Activated B cell treated with CpG ODN at 0.5 μM for 24 hours (primary cell): ENCODE results near the gene ITSN1. TPM values are rescaled to one million over a fixed set of nuclear protein-coding genes. Genes with fewer than 3 reads are reported as not detected.

Source experiments
- ATAC-seq: fragments of 200-7000 bp; cut with Tn5 transposase; one replicate; pipeline ENCODE4 v1.10.0; 2021; ENCODE audit warnings: low read depth, mild to moderate bottlenecking, moderate library complexity
- CTCF ChIA-PET: fragments of 350-600 bp; sonication (Branson Sonifier 250); formaldehyde crosslinking; loops from one replicate; lab custom pipeline; 2021; ENCODE audit warnings: antibody characterized with exemption; lab: Charles Lee
- POLR2A ChIA-PET: fragments of 350-600 bp; sonication (Branson Sonifier 250); formaldehyde crosslinking; loops from one replicate; lab custom pipeline; 2021; ENCODE audit warnings: antibody characterized with exemption; lab: Charles Lee
- DNase-seq: peaks from one replicate; pipeline ENCODE4 v3.0.0; 2022
- H3K27ac Mint-ChIP-seq: one replicate; pipeline ENCODE4 v1.8.0; 2020; ENCODE audit warnings: mixed read lengths
- H3K27me3 Mint-ChIP-seq: one replicate; pipeline ENCODE4 v1.8.0; 2021; ENCODE audit warnings: mixed read lengths
- H3K36me3 Mint-ChIP-seq: one replicate; pipeline ENCODE4 v1.8.0; 2021; ENCODE audit warnings: low read depth, mixed read lengths
- H3K4me1 Mint-ChIP-seq: one replicate; pipeline ENCODE4 v1.8.0; 2021; ENCODE audit warnings: mixed read lengths
- H3K4me3 Mint-ChIP-seq: one replicate; pipeline ENCODE4 v1.8.0; 2020; ENCODE audit warnings: mild to moderate bottlenecking, mixed read lengths
- H3K9me3 Mint-ChIP-seq: one replicate; pipeline ENCODE4 v1.8.0; 2020; ENCODE audit warnings: mixed read lengths
- CTCF ChIP-seq: fragments of 200-600 bp; IDR thresholded peaks from one replicate; pipeline ENCODE4 v1.8.0; 2022; ENCODE audit warnings: antibody characterized with exemption, mild to moderate bottlenecking
- intact Hi-C: fragments of 100-400 bp; cut with micrococcal nuclease; formaldehyde crosslinking; loops from one replicate; pipeline ENCODE4 v1.15.1; 2024
- total RNA-seq: library from RNA; stranded (reverse); gene quantifications from 2 replicates; pipeline ENCODE4 v1.2.3, GENCODE V29; 2022

Gene ITSN1
- total RNA-seq, 1 donor from 2014 or later = 2.9 TPM

- DNase-seq (no peak), ATAC-seq (no peak)
- H3K4me1 Mint-ChIP-seq = no peaks in the 10 kb centered on the region
- ChIA-PET CTCF (no interaction called here), POLR2A (no interaction called here)
- H3K36me3 Mint-ChIP-seq = no peaks in the 10 kb centered on the region
- H3K4me3 Mint-ChIP-seq = no peak overlapping the region
- intact Hi-C loops = no loop called here
- TF ChIP-seq CTCF = no peak
- no peaks in the 10 kb centered on the region for H3K9me3 Mint-ChIP-seq
- peaks cover 6% of the 10 kb centered on the region for H3K27me3 Mint-ChIP-seq
- no peak overlapping the region for H3K27ac Mint-ChIP-seq
Measured at GRCh38 chr21:33829844-33830243, 187.5 kb downstream of the ITSN1 start.

GRCh38 chr21:33831962-33832659 lies 189.8 kb downstream of the ITSN1 start:
- Mint-ChIP-seq H3K27me3 (peaks cover 6% of the 10 kb centered on the region), H3K27ac (no peak overlapping the region), H3K4me1 (no peaks in the 10 kb centered on the region), H3K4me3 (no peak overlapping the region), H3K36me3 (no peaks in the 10 kb centered on the region), H3K9me3 (no peaks in the 10 kb centered on the region)
- ATAC-seq (no peak), DNase-seq (no peak)
- intact Hi-C loops = no loop called here
- ChIA-PET CTCF (no interaction called here), POLR2A (no interaction called here)
- TF ChIP-seq CTCF = no peak

- ATAC-seq (no peak), DNase-seq (no peak)
- intact Hi-C loops = no loop called here
- TF ChIP-seq CTCF = no peak
- Mint-ChIP-seq H3K27me3 (peaks cover 6% of the 10 kb centered on the region), H3K36me3 (no peaks in the 10 kb centered on the region), H3K4me1 (no peaks in the 10 kb centered on the region), H3K4me3 (no peak overlapping the region), H3K9me3 (no peaks in the 10 kb centered on the region), H3K27ac (no peak overlapping the region)
- ChIA-PET CTCF (no interaction called here), POLR2A (no interaction called here)
Measured at GRCh38 chr21:33834801-33835500, 192.7 kb downstream of the ITSN1 start.

- Mint-ChIP-seq H3K4me3 (no peak overlapping the region), H3K4me1 (no peaks in the 10 kb centered on the region), H3K27me3 (peaks cover 3% of the 10 kb centered on the region), H3K27ac (no peak overlapping the region), H3K9me3 (no peaks in the 10 kb centered on the region), H3K36me3 (no peaks in the 10 kb centered on the region)
- DNase-seq (no peak), ATAC-seq (no peak)
- POLR2A ChIA-PET = no interaction called here
- no peak for TF ChIP-seq CTCF
- CTCF ChIA-PET = no interaction called here
- intact Hi-C loops = no loop called here
Measured at GRCh38 chr21:33835920-33836319, 193.6 kb downstream of the ITSN1 start.

GRCh38 chr21:33836408-33836807 lies 194.1 kb downstream of the ITSN1 start:
- Mint-ChIP-seq H3K9me3 (no peaks in the 10 kb centered on the region), H3K36me3 (no peaks in the 10 kb centered on the region), H3K4me1 (no peaks in the 10 kb centered on the region), H3K27me3 (peaks cover 3% of the 10 kb centered on the region), H3K4me3 (no peak overlapping the region), H3K27ac (no peak overlapping the region)
- no peak for ATAC-seq
- POLR2A ChIA-PET = no interaction called here
- intact Hi-C loops = no loop called here
- DNase-seq = no peak
- CTCF ChIA-PET = no interaction called here
- TF ChIP-seq CTCF = no peak
